Esophagus squamous epithelium (tissue), 4 donors: ENCODE measurements around the gene GLIS2.
A peak's percentile ranks its signal among the peaks of the same experiment; 100 is the strongest.

ENCODE experiments used
- POLR2A ChIP-seq, 4 donors: fragments of 450-650 bp; IDR thresholded peaks; one replicate each; pipeline ENCODE4 v1.6.1; 2017; ENCODE audit warnings: antibody characterized with exemption in 4 of 4, mild to moderate bottlenecking in 4 of 4, moderate library complexity in 3 of 4
- TF ChIP-seq, protein P1 (sequence below), 6 experiments: fragments of 450-650 bp in 4 of 6; fragments of 200-600 bp in 2 of 6; sonication (generic) in 2 of 6; IDR thresholded peaks; one replicate each; pipeline ENCODE4 v1.5.1; 2016 to 2019; ENCODE audit warnings: antibody characterized with exemption in 6 of 6, mild to moderate bottlenecking in 4 of 6, moderate library complexity in 4 of 6

DNA sequence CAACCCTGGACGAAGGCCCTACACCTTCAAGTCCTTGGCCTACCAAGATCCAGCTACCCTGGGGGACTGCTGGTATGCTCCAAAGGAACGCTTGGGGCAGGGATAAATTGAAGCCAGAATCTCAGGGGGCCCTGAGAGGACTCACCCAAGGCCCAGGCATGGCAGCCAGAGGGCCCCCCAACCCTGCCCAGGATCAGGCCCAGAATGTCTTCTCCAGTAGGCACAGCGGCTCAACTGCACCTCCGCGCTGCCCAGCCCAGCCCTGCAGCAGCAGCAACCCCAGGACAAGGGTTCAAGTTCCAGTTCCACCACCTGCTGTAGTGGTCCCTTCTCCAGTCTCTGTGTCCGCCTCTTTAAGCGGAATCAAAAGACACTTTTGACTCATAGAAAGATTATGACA lies 45.3 kb upstream of the GLIS2 start:
- TF ChIP-seq, protein P1, sequence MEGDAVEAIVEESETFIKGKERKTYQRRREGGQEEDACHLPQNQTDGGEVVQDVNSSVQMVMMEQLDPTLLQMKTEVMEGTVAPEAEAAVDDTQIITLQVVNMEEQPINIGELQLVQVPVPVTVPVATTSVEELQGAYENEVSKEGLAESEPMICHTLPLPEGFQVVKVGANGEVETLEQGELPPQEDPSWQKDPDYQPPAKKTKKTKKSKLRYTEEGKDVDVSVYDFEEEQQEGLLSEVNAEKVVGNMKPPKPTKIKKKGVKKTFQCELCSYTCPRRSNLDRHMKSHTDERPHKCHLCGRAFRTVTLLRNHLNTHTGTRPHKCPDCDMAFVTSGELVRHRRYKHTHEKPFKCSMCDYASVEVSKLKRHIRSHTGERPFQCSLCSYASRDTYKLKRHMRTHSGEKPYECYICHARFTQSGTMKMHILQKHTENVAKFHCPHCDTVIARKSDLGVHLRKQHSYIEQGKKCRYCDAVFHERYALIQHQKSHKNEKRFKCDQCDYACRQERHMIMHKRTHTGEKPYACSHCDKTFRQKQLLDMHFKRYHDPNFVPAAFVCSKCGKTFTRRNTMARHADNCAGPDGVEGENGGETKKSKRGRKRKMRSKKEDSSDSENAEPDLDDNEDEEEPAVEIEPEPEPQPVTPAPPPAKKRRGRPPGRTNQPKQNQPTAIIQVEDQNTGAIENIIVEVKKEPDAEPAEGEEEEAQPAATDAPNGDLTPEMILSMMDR (IDR thresholded peaks at IDR 0.05) = peak in 1 of 6 experiments; percentile 5
- no peak for TF ChIP-seq POLR2A (IDR thresholded peaks at IDR 0.05)
